Activated CD8-positive, alpha-beta memory T cell treated with anti-CD3 and anti-CD28 coated beads for 1 hour (primary cell): ENCODE measurements around the gene DNAJA3.

Source experiments
- DNase-seq, 2 donors: peaks; one replicate each; pipeline ENCODE4 v3.0.0-alpha.2; 2020; ENCODE audit warnings: low read depth in 1 of 2; ENCODE audit errors: extremely low read depth in 1 of 2

Gene DNAJA3

GRCh38 chr16:4505356-4506147, 79.9 kb downstream of the DNAJA3 start:
- peak; percentile 58 to 65 for DNase-seq
